Activated CD4-positive, CD25-positive, alpha-beta regulatory T cell (primary cell): Measurements from ENCODE around the gene LMNA.
"Not testable (repeated sequence)": the region's sequence is repeated elsewhere in the genome, so short reads cannot be mapped to it uniquely, and the experiment has no call there.

ENCODE experiments used
- DNase-seq, 4 experiments: peaks; one replicate each; lab custom pipeline; 2025; lab: John Stamatoyannopoulos, UW

The LMNA gene

DNA sequence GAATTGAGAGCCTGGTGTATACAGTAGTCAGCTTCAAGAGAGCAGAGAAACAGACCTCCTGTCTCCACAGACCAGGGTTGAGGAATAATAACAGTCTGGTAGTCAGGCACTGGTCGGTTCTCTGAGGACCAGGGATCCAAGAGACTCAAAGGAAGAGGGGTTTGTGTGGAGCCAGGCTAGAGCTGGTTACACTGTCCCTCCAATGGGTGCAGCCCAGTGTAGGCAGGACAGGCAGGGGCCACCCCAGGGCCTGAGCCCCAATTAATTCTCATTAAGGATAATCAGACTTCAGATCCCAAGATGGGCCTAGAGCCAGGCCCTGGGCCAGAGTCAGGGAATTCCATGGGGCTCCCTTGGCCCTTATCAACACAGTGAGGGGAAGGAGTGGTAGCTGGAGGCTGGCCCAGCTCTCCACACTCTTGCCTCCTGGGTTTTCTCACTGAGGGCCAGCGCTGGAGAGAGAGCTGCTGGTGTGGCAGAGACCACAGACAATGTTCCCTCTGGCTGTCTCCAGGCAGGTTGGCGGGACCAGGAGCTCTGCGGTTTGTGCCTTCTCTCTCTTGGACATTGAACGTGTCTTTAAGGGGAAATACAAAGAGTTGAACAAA lies 48.0 kb downstream of the LMNA start:
- DNase-seq = no peak

DNA sequence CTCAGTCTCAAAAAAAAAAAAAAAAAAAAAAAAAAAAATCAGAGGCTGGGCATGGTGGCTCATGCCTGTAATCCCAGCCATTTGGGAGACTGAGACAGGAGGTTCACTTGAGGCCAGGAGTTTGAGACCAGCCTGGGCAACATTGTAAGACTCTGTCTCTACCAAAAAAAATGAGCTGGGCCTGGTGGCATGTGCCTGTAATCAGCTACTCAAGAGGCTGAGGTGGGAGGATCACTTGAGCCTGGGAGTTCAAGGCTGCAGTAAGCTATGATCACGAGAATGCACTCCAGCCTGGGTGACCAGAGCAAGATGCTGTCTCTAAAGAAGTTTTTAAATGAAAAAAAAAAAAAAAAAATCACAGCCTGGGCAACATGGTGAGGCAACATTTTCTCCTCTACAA lies 49.2 kb downstream of the LMNA start:
- DNase-seq = no peak

DNA sequence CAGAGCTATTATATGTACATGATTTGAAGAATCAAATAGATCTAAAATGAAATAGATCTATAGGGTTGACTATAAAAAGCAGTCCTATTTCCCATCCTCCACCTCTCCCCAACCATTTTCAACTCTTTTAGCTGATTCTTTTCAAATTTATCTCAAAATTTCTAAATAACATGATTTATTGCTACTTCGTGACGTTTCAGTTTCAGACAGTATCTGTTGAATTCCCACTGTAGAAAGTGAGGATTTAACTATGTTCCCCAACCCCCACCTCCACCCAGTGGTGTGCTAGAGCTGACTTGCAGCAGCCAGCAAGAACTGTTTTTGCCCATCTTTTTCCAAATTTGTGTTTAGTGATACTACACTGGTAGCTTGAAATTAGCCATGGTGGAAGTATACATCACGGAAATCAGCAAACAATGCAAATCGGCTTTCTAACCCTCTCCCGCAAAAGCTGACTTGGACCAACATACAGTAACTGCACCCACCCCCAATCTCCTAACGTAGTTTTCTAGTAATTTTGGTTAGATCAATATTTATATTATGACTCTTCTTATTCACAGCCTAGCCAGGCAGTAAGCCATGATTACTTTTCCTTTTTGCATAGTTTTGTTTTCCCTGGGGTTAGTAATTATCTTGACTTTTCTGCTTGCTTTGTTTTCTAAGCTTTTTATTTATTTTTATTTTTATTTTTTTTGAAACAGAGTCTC lies 49.8 kb downstream of the LMNA start:
- no peak for DNase-seq

DNA sequence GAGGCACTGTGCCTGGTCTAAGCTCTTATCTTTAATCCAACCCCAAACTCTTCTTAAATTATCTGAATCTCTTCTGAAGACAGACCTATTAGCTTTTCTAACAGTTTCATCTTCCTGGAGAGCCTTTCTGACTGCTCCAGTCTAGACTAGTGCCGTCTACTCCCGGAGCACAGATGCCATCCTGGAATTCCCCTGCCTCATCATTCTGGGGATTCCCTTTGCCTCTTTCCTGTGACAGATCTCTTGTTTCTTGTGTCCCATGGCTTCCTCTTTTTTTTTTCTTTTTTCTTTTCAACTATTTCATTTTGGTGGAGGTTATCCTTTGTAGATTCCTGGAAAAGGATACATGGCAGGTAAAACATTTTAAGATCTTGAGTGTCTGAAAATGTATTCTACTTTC lies 50.6 kb downstream of the LMNA start:
- no peak for DNase-seq

DNA sequence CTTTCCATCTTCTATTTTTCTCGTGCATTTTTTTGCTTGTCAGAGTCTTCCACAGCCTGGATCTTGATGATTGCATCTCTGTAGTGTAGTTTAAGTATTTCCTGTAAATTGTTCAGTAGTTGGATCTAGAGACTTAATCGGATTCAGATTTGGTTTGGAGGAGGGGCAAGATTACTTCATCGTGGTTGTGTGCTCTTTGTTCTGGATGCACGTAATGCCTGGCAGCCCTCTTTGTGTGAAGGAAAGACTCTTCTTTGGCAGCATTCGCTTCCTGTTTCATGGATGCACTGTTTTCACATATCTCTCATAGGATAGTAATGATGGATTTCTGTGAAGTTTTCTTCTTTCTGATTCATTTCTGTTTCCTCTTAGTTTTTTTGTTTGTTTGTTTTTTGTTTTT lies 53.0 kb downstream of the LMNA start:
- DNase-seq = no peak

DNA sequence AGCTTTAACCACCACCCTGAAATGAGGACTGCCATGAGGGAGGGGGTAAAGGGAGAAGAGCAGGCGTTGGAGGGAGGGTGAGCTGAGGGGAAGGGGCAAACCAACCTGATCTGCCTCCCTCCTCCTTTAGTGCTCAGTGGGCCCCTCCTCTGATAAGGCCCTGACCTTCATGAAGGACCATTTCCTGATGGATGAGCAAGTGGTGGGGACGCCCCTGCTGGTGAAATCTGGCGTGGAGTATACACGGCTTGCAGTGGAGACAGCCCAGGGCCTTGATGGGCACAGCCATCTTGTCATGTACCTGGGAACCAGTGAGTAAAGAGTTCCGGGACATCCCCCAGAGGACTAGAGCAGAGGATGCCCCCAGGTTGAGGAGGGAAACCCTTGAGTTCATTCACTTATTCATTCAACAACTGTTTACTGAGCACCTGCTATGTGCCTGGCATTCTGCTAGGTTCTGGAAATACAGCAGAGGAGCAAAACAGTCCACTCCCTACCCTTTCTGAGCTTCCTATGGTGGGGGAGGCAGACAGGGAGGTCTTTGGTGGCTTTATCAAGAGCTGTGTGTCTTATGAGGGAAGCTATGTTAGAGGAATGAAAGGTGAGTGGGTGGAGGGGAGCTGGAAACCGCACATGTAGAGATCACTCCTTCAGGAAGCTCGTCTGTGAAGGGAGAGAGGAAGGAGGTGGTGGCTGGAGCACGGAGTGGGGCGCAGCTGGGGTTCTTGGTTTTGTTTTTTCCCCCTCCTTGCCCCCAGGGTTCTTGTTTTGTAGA lies 58.4 kb downstream of the LMNA start:
- DNase-seq = no peak

DNA sequence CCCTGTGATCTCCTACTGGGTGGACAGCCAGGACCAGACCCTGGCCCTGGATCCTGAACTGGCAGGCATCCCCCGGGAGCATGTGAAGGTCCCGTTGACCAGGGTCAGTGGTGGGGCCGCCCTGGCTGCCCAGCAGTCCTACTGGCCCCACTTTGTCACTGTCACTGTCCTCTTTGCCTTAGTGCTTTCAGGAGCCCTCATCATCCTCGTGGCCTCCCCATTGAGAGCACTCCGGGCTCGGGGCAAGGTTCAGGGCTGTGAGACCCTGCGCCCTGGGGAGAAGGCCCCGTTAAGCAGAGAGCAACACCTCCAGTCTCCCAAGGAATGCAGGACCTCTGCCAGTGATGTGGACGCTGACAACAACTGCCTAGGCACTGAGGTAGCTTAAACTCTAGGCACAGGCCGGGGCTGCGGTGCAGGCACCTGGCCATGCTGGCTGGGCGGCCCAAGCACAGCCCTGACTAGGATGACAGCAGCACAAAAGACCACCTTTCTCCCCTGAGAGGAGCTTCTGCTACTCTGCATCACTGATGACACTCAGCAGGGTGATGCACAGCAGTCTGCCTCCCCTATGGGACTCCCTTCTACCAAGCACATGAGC lies 62.2 kb downstream of the LMNA start:
- DNase-seq = no peak

DNA sequence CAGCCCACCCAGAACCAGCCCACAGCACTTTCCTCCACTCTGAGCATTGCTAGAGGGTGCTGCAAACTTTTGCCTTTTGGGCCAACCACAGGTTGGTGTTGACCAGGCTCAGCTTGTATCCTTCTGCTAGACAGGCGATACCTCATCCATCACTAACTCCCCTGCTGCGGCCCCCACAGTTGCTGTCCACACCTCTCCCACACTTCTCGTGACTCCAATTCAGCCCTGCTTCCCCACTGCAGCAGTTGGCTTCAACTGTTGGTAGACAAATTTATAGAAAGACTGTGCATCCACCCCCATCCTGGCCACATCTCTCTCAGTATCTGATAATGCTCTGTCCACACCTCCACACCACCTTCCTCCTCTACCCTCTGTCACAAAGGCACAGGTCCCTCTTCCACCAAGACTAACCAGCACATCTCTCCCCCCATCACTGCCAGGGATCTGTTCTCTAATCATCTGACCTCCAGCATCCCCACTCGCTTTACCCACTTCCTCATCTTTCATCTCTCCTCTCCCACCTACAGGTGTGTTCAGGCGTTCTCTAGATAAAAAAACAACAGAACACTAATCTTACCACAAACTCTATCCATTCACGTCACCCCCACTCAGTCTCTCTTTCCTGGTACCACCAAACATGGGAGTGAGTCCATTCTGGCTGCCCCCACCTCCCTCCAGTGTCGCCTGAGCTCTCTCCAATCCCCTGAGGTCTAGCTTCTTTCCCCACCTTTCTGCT lies 63.6 kb downstream of the LMNA start:
- DNase-seq = no peak

DNA sequence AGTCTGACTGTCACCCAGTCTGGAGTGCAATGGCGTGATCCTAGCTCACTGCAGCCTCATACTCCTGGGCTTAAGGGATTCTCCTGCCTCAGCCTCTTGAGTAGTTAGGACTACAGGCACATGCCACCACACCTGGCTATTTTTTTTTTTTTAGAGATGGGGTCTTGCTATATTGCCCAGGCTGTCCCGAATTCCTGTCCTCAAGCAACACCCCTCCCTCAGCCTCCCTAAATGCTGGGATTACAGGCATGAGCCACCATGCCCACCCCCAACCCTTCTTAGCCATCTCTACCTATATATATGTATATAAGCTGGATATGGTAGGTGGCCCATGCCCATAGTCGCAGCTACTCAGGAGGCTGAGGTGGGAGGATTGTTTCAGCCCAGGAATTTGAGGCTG lies 66.0 kb downstream of the LMNA start:
- DNase-seq = no peak

DNA sequence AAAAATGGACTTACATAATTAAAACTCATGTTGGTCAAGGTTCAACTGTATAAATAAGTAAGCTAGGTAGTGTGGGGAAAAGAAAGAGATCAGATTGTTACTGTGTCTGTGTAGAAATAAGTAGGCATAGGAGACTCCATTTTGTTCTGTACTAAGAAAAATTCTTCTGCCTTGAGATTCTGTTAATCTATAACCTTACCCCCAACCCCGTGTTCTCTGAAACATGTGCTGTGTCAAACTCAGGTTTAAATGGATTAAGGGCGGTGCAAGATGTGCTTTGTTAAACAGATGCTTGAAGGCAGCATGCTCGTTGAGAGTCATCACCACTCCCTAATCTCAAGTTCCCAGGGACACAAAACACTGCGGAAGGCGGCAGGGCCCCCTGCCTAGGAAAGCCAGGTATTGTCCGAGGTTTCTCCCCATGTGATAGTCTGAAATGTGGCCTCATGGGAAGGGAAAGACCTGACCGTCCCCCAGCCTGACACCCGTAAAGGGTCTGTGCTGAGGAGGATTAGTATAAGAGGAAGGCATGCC lies 66.9 kb downstream of the LMNA start:
- DNase-seq = not testable (repeated sequence)

DNA sequence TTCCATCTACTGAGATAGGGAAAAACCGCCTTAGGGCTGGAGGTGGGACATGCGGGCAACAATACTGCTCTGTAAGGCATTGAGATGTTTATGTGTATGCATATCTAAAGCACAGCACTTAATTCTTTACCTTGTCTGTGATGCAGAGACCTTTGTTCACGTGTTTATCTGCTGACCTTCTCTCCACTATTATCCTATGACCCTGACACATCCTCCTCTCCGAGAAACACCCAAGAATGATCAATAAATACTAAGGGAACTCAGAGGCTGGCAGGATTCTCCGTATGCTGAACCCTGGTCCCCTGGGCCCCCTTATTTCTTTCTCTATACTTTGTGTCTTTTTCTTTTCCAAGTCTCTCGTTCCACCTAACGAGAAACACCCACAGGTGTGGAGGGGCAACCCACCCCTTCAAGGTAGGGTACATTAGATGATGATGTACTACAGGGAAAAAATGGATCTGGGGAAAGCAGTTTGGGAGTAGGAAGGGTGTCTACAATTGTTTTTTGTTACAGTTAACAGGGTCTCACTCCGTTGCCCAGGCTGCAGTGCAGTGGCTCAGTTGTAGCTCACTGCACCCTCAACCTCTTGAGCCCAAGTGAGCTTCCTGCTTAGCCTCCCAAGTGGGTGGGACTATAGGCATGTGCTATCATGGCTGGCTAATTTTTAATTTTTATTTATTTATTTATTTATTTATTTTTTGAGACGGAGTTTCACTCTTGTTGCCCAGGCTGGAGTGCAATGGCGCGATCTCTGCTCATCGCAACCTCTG lies 67.7 kb downstream of the LMNA start:
- DNase-seq = not testable (repeated sequence)

DNA sequence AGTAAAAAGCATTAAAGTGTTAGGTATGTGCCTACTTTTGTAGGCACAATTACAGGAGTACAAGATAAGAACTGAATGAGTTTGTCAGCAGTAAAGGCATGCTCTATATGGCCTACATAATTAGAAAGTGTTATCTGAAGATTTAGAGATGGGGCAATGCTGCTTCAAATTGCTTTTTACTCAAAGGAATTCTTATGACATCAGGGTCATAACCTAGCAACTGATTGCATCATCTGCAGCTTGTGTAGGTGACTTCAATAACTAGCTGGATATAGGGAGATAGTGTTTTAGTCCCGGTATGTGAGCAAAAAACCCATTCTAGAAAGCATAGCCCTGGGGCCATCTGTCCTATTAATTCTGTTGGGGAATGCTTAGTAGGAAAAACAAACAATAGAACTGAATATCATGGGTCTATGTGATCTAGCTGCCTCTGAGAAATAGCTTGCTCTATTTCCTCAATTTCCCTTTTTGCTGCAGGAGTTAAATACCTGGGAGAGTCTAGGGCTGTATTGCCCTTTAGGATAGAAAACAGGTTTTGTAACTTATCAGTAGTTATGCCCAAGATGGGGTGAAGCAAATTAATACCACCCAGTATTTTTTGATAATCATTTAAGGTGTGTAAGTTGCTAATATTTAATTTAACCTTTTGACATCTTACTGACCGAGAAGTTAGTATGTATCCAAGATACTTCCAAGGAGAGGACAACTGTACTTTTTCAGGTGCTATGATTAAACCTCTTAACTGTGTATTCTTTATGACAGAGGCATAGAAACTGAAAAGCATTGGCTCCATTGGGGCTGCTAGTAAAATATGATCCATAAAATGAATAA lies 72.1 kb downstream of the LMNA start:
- DNase-seq = not testable (repeated sequence)
